Activated CD8-positive, alpha-beta T cell treated with anti-CD3 and anti-CD28 coated beads for 36 hours (primary cell): Measurements from ENCODE around the gene QSOX1. TPM values are rescaled to one million over a fixed set of nuclear protein-coding genes. Genes with fewer than 3 reads are reported as not detected.
A peak's percentile ranks its signal among the peaks of the same experiment; 100 is the strongest.

ENCODE experiments used
- ATAC-seq: fragments of 200-7000 bp; cut with Tn5 transposase; one replicate; pipeline ENCODE4 v1.10.0; 2021; ENCODE audit warnings: mild to moderate bottlenecking, moderate library complexity
- CTCF ChIA-PET: fragments of 350-600 bp; sonication (Branson Sonifier 250); formaldehyde crosslinking; loops from one replicate; lab custom pipeline; 2021; ENCODE audit warnings: antibody characterized with exemption; lab: Charles Lee
- POLR2A ChIA-PET: fragments of 350-600 bp; sonication (Branson Sonifier 250); formaldehyde crosslinking; loops from one replicate; lab custom pipeline; 2021; ENCODE audit warnings: antibody characterized with exemption; lab: Charles Lee
- DNase-seq: peaks from one replicate; pipeline ENCODE4 v3.0.0-alpha.2; 2020
- H3K27ac Mint-ChIP-seq: one replicate; pipeline ENCODE4 v1.8.0; 2021; ENCODE audit warnings: mild to moderate bottlenecking, mixed read lengths
- H3K27me3 Mint-ChIP-seq: one replicate; pipeline ENCODE4 v1.8.0; 2021; ENCODE audit warnings: mixed read lengths
- H3K36me3 Mint-ChIP-seq: one replicate; pipeline ENCODE4 v1.8.0; 2021; ENCODE audit warnings: low read depth, mixed read lengths
- H3K4me1 Mint-ChIP-seq: one replicate; pipeline ENCODE4 v1.8.0; 2021; ENCODE audit warnings: low read depth, mixed read lengths
- H3K4me3 Mint-ChIP-seq: one replicate; pipeline ENCODE4 v1.8.0; 2021; ENCODE audit warnings: mild to moderate bottlenecking, moderate library complexity, mixed read lengths
- H3K9me3 Mint-ChIP-seq: one replicate; pipeline ENCODE4 v1.8.0; 2021; ENCODE audit warnings: mixed read lengths
- CTCF ChIP-seq: fragments of 200-600 bp; IDR thresholded peaks from one replicate; pipeline ENCODE4 v1.8.0; 2022; ENCODE audit warnings: antibody characterized with exemption, mild to moderate bottlenecking
- intact Hi-C: fragments of 100-400 bp; cut with micrococcal nuclease; formaldehyde crosslinking; loops from one replicate; pipeline ENCODE4 v1.10.0; 2022
- total RNA-seq, 2 experiments: library from RNA; stranded (reverse); gene quantifications; one replicate each; pipeline ENCODE4 v1.2.3, GENCODE V29; 2021

QSOX1 gene
- total RNA-seq, 2 experiments from 2014 or later: 32.2 to 33.9 TPM

DNA sequence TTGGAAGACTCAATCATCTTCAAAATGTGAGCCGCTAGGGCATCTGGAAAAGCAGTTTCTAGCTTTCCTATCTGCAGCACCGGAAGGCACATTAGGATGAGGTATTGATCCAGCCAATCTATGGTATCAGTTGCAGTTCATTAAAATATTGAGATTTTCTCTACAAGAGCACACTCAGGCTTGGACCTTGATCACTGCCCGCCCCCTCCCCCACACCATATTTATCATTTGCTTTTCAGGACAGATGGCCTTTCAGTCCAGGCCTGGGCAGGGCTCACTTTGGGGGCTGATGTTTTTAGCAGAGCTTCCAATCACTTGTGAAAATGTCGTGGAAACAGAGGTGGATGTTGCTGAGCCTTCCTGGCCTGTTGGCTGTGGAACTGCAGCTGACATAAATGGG, 92.9 kb downstream of the QSOX1 start:
- ChIA-PET POLR2A (no interaction called here), CTCF (interaction anchor here (0.8 to 1.8 kb wide), 5 partner anchors 60 to 235 kb away, joined by 3 to 6 read pairs (median 4); no protein-coding TSS in a partner anchor)
- no peak overlapping the region for H3K27ac Mint-ChIP-seq
- no peaks in the 10 kb centered on the region for H3K36me3 Mint-ChIP-seq
- H3K4me1 Mint-ChIP-seq: no peaks in the 10 kb centered on the region
- no peak overlapping the region for H3K4me3 Mint-ChIP-seq
- intact Hi-C loops: no loop called here
- no peak for TF ChIP-seq CTCF
- peaks cover 23% of the 10 kb centered on the region for H3K27me3 Mint-ChIP-seq
- H3K9me3 Mint-ChIP-seq: no peaks in the 10 kb centered on the region
- DNase-seq: no peak
- no peak for ATAC-seq

- intact Hi-C loops: no loop called here
- ATAC-seq: no peak
- no peaks in the 10 kb centered on the region for H3K36me3 Mint-ChIP-seq
- H3K27ac Mint-ChIP-seq: no peak overlapping the region
- H3K4me1 Mint-ChIP-seq: no peaks in the 10 kb centered on the region
- ChIA-PET CTCF (interaction anchor here (1.2 to 1.8 kb wide), 4 partner anchors 60 to 235 kb away, joined by 3 to 5 read pairs (median 3); no protein-coding TSS in a partner anchor), POLR2A (no interaction called here)
- peaks cover 25% of the 10 kb centered on the region for H3K27me3 Mint-ChIP-seq
- DNase-seq: no peak
- TF ChIP-seq CTCF: no peak
- H3K9me3 Mint-ChIP-seq: no peaks in the 10 kb centered on the region
- no peak overlapping the region for H3K4me3 Mint-ChIP-seq
Observed at GRCh38 chr1:180248176-180248575, 93.5 kb downstream of the QSOX1 start.

- DNase-seq (peak; percentile 23), ATAC-seq (no peak)
- no peak overlapping the region for H3K27ac Mint-ChIP-seq
- H3K4me1 Mint-ChIP-seq: no peaks in the 10 kb centered on the region
- TF ChIP-seq CTCF: no peak
- peaks cover 29% of the 10 kb centered on the region for H3K27me3 Mint-ChIP-seq
- CTCF ChIA-PET: interaction anchor here (1.0 to 1.8 kb wide), 5 partner anchors 10 to 237 kb away, joined by 3 to 5 read pairs (median 4); no protein-coding TSS in a partner anchor
- intact Hi-C loops: no loop called here
- no peaks in the 10 kb centered on the region for H3K9me3 Mint-ChIP-seq
- POLR2A ChIA-PET: no interaction called here
- H3K4me3 Mint-ChIP-seq: no peak overlapping the region
- no peaks in the 10 kb centered on the region for H3K36me3 Mint-ChIP-seq
Observed at GRCh38 chr1:180248731-180249681, 94.3 kb downstream of the QSOX1 start.

DNA sequence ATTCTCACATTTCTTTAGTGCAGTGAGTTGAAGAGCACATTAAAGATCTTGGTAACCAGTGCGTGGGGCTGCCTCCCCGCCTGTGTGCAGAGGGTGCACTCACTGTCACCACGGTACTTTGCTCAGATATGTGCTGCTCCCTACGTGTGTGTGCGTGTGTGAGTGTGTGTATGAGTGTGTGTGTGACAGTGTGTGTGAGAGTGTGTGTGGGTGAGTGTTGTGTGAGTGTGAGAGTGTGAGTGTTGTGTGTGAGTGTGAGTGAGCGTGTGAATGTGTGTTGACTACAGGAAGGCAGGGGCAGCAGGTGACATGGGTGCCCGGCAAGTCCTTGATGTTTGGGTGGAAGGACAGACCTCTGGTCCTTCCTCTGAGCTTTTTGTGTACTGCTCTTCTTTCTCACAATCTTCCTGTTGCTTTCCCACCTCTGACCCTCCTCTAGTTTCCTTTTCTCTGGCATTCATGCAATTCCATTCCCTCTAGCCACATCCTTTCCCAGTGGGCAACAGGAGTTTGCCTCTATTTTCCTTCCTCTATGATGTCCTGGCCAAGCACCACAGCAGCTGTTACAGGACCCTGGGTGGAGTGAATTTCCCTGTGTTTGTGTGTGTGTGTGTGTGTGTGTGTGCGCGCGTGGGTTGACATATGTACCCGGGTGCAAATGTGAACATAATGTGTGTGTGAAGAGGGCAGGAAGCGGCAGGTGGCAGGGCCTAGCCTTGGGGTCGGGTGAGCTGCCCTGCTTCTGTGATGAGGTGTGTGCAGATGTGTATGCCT, 95.2 kb downstream of the QSOX1 start:
- CTCF ChIA-PET: interaction anchor here (1.2 to 1.4 kb wide), 2 partner anchors 11 kb away, joined by 4 to 5 read pairs; no protein-coding TSS in a partner anchor
- intact Hi-C loops: loop anchor here (10.0 kb wide), 1 partner anchor 165 kb away; no protein-coding TSS in a partner anchor

More for the DNA sequence above, 95.2 kb downstream of the QSOX1 start:
- Mint-ChIP-seq H3K27ac (no peak overlapping the region), H3K27me3 (peaks cover 30% of the 10 kb centered on the region), H3K4me1 (no peaks in the 10 kb centered on the region), H3K4me3 (no peak overlapping the region), H3K36me3 (no peaks in the 10 kb centered on the region), H3K9me3 (no peaks in the 10 kb centered on the region)
- DNase-seq (no peak), ATAC-seq (no peak)
- POLR2A ChIA-PET: no interaction called here
- TF ChIP-seq CTCF: no peak
